Epithelial cell of prostate (primary cell): ENCODE measurements around the gene C11orf52.
A peak's percentile ranks its signal among the peaks of the same experiment; 100 is the strongest.
"Not testable (repeated sequence)": the region's sequence is repeated elsewhere in the genome, so short reads cannot be mapped to it uniquely, and the experiment has no call there.

Experiments
- DNase-seq: peaks from one replicate; pipeline ENCODE4 v3.0.0-alpha.2; 2011; ENCODE audit warnings: low read depth, low spot score
- H3K27ac ChIP-seq: fragments of 450-650 bp; 2 replicates; pipeline ENCODE4 v1.5.1; 2017; ENCODE audit warnings: mild to moderate bottlenecking

The C11orf52 gene, protein sequence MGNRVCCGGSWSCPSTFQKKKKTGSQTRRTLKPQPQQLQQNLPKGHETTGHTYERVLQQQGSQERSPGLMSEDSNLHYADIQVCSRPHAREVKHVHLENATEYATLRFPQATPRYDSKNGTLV

DNA sequence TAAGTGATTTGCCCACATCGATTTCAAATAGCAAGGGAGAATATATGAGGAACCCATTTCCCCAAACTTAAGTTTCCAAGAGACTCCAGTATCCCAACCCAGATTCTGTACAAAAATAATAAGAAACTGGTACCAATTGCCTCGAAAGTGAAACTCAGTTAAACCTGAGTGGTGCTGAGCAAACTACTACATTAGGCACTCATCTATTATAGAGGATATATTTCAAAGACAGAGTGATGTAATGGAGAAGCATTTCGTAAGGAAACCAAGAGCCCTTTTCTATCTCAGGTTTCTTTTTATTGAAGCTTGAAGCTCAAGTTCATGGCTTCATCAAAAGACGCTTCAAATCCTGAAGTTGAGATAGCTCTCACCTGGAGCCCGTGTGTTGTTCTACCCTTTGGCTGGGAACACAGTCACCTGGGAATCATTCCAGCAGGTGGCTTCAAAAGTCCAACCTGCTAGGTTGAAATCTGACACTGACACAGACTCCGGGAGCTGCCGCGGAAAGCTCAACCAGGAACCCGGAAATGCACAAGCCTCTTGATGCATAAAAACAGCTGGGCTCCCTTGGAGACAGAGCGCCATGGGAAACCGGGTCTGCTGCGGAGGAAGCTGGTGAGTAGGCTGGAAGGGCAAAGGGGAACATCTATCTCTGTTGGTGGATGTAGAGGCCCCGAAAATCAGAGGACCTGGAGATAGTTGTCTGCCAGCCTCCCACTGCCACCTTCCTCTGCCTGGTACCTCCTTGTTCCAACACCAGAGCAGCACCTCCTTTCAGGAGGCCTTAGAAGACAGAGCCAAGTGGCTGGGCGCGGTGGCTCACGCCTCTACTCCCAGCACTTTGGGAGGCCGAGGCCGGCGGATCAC, at the start of gene C11orf52:
Gene C11orf52 (plus strand): TSS at position 524 of the 867 bp plus-strand sequence. CDS start 60 bp downstream, at position 584.
- peak; percentile 51 for DNase-seq
- H3K27ac ChIP-seq: peak within 1 kb of the TSS; percentile 26

- H3K27ac ChIP-seq: peak overlapping the region; percentile 63
- DNase-seq: no peak
Observed at GRCh38 chr11:111870113-111870512, 48.6 kb upstream of the C11orf52 start.

DNA sequence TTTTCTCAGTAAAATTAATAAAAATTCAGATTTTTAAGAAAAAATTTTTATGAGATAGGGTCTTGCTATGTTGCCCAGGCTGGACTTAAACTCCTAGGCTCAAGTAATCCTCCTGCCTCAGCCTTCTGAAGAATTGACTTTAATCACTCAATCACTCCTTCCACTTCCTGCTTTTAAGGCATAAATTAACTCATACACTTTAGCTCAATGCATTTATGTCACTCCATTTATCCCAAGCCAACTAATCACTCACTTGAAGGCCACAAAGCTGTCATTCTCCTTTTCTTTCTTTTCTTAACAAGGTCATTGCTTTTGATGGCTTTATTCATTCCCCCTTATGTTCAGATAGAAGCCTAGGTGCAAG, 48.2 kb upstream of the C11orf52 start:
- no peak for DNase-seq
- peak overlapping the region; percentile 63 for H3K27ac ChIP-seq

- peak within 1 kb of the TSS; percentile 63 for H3K27ac ChIP-seq
- DNase-seq: no peak
Observed at GRCh38 chr11:111870886-111871692, 47.6 kb upstream of the C11orf52 start, which contains the start of gene ALG9. Gene ALG9 (minus strand): TSS chr11:111871581. CDS start chr11:111871482, 99 bp downstream.

- no peak for DNase-seq
Observed at GRCh38 chr11:111871693-111872161, 47.0 kb upstream of the C11orf52 start.

DNA sequence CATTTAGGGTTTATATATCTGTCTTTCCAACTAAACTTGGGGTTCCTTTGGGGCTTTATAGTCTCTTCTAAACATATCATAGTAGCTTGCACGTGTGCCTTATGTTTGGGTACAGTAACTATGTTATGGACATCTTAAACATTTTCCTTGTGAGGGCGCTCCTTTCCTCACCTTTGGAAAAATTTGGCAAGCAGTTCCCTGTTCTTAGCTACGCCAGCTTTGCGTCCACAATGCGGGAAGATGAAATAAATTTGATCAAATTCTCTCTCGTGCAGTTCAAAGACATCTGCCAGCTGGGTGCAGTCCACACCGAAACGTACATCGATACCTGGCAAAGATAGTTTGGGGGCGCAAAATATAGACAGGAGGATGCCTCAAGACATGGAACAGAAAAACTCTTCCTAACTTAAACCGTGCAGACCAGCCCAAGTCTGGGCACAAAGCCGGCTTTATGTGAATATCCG, 40.3 kb upstream of the C11orf52 start:
- no peak for DNase-seq
- H3K27ac ChIP-seq: peak overlapping the region; percentile 95

More at GRCh38 chr11:111871693-111872161, 47.0 kb upstream of the C11orf52 start:
- peak overlapping the region; percentile 63 for H3K27ac ChIP-seq

DNA sequence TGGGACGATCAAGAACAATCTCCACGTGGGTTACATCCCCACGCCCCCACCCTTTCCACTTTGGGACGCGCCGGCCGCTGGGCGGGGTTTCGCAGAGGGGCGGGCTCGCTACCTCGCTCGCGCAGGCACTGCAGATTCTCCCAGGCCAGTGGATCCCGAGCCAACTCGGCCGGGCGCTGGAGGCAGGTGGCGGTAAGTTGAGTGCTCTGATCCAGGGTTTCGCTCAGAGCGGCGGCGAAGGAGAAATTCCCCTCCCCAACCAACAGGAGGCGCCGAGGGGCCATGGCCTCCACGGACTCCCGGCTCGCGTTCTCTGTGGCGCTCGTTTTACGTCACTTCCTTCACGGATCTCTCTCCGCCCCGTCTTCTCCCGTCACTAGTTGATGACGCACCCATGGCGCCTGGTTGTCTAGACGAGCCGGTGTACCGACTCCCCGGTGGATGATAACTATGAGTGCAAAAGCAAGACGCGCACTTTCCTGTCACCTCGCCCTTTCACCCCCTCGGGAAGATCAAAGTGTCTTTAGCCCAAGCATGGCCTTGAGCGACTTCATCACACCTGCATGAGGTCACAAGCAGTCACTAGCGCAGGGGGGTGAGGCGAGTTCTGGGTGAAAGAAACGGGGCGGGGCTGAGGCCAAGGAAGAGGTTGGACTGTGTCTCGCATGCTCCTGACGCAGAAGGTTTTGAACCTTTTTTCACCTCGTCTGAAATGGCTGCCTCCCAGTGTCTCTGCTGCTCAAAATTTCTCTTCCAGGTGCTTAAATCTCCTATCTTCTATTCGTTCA, 39.7 kb upstream of the C11orf52 start, which contains the start of the genes CFAP68 and FDXACB1:
Gene CFAP68 (plus strand): TSS at position 693 of the 788 bp plus-strand sequence. CDS start 20 bp downstream, at position 713.
Gene FDXACB1 (minus strand): TSS at position 317 of the 788 bp plus-strand sequence. CDS start 33 bp downstream, at position 284.
- peak; percentile 87 for DNase-seq
- H3K27ac ChIP-seq: peak within 1 kb of the TSS; percentile 95

GRCh38 chr11:111879637-111879960, 39.1 kb upstream of the C11orf52 start:
- no peak for DNase-seq
- peak overlapping the region; percentile 95 for H3K27ac ChIP-seq

GRCh38 chr11:111882202-111882601, 36.5 kb upstream of the C11orf52 start:
- no peak overlapping the region for H3K27ac ChIP-seq
- DNase-seq: no peak

GRCh38 chr11:111885053-111885452, 33.7 kb upstream of the C11orf52 start:
- not testable (repeated sequence) for DNase-seq, H3K27ac ChIP-seq

DNA sequence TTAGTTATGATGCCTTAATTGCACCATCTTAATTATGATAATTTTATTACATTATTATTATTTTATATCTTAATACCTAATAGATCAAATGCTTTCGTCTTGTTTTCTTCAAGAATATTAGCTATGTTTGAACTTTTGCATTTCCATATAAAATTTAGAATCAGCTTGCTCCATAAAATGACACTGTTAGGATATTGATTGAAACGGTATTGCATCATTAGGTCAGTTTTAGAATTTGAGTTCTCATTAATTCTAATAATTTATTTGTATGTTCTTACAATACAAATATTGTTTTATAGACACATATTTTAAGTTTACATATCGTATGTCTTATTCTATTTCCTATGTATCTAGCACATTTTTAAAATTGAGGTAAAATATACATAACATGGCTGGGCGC, 32.7 kb upstream of the C11orf52 start:
- no peak overlapping the region for H3K27ac ChIP-seq
- DNase-seq: no peak

DNA sequence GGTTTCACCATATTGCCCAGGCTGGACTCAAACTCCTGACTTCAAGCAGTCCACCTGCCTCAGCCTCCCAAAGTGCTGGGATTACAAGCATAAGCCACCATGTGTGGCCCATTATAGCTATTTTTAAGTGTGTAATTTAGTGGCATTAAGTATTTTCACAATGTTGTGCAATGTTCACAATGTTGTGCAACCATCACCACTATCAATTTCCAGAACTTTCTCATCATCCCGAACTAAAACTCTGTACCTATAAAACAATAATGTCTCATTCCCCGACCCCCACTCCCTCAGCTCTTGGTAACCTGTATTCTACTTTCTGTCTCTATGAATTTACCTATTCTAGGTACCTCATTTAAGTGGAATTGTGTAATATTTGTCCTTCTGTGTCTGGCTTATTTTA, 31.9 kb upstream of the C11orf52 start:
- H3K27ac ChIP-seq: no peak overlapping the region
- no peak for DNase-seq

- no peak overlapping the region for H3K27ac ChIP-seq
- no peak for DNase-seq
Observed at GRCh38 chr11:111905411-111905810, 13.3 kb upstream of the C11orf52 start.

DNA sequence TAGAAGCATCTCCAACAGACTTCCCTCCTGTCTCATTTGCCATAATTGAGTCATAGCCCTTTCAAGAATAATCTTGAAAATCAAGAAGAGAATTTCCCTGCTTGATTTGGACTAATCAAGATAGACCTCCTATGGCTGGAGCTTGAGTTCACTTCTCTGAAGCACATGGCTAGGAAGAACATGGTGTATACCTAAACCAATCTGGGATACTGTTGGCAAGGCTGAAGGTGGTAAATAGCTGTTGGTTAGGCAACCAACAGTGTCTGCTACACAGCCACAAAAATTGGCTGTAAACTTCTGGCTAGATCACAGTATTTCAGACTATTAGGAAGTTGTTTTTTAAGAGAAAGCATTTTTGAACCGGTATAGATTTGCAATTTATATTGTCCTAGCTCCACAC, 12.0 kb upstream of the C11orf52 start:
- no peak for DNase-seq
- H3K27ac ChIP-seq: no peak overlapping the region

DNA sequence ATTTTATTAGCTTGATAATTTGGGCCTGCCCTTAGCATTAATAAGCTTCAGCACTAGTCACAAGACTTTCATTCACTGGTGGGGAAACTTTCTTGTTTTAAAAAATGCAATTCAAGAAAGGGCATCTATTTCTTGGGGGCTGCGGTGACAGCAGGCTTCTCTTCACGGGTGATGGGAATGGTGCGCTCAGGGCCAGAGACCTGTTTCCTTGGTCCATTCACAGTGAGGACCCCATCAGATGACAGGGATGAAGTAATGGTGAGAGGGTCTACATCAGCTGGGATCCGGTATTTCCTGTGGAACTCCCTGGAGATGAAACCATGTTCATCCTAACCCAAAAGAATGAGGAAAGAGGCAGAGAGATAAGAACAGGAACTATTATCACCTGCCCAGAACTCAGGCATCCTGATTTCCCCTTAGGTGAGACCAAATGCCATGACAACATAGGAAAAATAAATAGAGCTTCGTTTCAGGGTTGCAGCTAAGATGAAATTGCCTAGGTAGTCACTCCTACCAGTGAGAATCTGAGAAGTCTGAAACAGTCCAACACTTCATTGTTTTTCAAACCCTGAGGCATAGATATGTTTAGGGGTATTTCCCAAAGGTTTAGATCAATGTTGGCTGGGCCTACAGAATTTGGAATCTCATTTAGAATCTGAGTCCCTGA, 9.9 kb upstream of the C11orf52 start:
- H3K27ac ChIP-seq: no peak overlapping the region
- DNase-seq: no peak

DNA sequence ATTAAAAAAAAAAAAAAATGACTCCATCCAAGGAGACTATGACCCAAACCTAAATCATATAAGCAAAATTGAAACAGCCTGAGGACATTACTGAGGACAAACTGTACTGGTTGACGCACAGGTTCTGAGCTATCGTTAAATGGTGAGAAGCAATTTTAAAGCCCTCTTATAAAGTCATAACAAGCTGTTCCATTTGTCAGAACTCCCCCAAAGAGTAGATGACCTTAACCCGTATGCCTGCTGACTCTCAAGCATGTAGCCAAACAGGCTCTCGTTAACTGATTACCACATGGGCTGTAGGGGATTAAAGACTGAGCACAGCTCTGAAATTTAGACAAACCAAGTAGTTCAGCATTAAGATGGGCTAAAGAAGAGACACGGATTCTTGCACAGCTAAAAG, 9.3 kb upstream of the C11orf52 start:
- no peak for DNase-seq
- H3K27ac ChIP-seq: no peak overlapping the region

DNA sequence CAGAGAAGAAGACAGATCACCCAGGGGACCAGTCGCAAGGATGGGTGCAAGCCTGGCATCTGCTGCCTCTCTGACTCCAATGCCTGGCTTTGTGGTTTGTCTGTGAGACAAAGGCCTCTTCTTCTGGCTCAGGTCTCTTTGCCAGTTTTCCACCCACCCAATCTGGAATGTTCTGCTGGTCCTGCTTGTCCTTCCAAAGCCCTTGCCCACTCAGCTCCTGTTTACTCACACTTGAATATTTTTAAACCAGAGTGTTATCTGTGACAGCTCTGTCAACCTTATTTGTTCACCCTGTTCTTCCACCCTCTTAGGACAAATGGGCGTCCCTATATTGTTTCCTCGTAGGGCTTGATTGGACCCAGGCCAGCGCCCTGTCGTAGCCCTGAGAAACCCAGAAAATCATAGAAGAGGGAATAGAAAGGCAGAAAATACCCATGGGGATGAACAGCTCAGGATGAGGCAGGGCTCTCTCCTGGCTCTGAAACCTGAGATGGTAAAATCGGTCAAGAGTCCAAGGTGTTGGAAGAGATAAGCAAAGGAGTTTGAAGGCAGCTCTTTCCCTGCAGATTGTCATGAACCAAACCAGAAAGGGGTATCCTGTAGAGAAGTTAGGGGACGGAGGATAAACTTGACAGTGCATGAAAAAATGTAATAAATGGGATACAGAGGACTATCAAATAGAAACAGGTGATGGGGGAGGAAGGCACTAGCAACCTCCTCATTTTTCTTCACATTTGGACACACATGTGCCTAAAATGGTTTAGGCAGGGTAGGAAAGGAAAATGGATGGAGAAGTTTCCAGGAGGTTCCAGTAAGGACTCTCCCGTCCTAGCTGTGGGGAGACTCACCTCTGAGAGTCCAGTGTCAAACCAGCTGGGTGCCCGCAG, 7.8 kb upstream of the C11orf52 start:
- H3K27ac ChIP-seq: peak overlapping the region; percentile 65
- no peak for DNase-seq
